ENCODE data around the gene SLC13A3.

- no peak for TF ChIP-seq POLR2A (IDR thresholded peaks at IDR 0.05)
- no peak for TF ChIP-seq CTCF (IDR thresholded peaks at IDR 0.05)
These were observed 47.5 kb upstream of the SLC13A3 start for GRCh38 chr20:46698788-46699187.

Measured in ovary (tissue), 3 donors.